ENCODE data around the gene CHD5.

The CHD5 gene

DNA sequence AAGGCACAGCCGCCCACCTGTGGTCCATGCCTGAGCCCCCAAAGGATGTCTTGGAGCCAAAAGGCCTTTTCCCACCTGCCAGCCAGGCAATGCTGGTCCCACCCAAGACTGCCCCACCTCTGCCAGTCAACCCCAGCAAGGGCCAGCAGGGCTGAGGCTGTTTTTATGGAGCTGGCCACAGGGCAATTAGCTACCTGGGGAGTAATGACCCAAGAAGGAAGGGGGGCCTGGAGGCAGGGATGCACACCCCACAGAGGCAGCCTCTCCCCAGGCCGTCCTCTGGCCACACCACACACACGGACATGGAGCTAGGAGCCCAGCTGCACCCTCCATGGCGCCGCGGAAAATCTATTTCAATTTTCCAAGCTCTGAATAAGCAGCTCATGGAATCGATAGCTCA, 27.2 kb downstream of the CHD5 start:
- TF ChIP-seq, protein P1, sequence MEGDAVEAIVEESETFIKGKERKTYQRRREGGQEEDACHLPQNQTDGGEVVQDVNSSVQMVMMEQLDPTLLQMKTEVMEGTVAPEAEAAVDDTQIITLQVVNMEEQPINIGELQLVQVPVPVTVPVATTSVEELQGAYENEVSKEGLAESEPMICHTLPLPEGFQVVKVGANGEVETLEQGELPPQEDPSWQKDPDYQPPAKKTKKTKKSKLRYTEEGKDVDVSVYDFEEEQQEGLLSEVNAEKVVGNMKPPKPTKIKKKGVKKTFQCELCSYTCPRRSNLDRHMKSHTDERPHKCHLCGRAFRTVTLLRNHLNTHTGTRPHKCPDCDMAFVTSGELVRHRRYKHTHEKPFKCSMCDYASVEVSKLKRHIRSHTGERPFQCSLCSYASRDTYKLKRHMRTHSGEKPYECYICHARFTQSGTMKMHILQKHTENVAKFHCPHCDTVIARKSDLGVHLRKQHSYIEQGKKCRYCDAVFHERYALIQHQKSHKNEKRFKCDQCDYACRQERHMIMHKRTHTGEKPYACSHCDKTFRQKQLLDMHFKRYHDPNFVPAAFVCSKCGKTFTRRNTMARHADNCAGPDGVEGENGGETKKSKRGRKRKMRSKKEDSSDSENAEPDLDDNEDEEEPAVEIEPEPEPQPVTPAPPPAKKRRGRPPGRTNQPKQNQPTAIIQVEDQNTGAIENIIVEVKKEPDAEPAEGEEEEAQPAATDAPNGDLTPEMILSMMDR (IDR thresholded peaks at IDR 0.05; ENCODE audit: insufficient read depth, low read depth, low read length, missing control alignments), result no peak
- no peak for DNase-seq (ENCODE audit: low read depth)
- H3K4me3 ChIP-seq (ENCODE audit: low read depth, low read length), result no peak overlapping the region

DNA sequence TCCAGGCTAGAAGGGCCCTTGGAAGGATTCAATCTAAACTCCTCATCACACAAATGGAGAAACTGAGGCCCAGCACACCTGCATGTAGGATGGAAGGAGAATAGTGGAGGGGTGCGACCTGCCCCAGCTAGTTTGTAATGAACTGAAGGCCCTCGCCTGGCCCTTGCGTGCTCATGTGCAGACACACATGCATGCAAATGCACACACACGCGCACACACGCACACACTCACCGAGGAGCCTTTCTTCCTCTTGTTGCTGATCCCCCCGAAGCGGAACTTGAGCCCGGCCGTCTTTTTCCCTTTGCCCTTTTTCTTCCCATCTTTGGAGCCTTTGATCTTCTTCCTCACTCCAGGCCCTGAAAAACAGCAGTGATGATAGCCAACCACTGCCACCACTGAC, 27.9 kb downstream of the CHD5 start:
- TF ChIP-seq, protein P1 (IDR thresholded peaks at IDR 0.05; ENCODE audit: insufficient read depth, low read depth, low read length, missing control alignments), result no peak
- no peak overlapping the region for H3K4me3 ChIP-seq (ENCODE audit: low read depth, low read length)
- no peak for DNase-seq (ENCODE audit: low read depth)

DNA sequence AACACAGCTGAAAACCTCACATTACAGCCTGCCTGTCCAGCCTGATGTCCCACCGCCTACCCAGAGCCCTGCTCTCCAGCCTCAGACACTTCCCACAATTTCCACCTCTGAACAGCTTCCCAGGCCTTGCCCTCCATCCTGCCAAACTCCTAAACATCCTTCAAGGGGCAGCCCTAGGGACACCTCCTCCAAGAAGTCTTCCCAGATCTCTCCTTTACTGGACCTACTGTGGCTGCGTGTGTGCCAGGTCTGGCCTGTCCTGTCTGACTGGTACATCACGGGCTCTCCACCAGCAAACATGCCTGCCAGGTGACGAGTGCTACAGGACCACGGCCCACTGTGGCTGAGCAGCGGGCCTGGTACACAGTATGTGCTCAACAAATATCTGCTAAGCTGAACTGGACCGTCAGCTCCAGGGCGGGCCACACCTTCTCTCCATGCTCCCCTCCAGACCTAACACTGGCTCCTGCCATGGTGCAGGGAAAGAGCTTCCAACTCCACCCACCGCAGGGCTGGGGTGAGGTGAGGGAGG, 28.8 kb downstream of the CHD5 start:
- H3K4me3 ChIP-seq (ENCODE audit: low read depth, low read length), result no peak overlapping the region
- DNase-seq (ENCODE audit: low read depth), result no peak
- TF ChIP-seq, protein P1 (IDR thresholded peaks at IDR 0.05; ENCODE audit: insufficient read depth, low read depth, low read length, missing control alignments), result no peak

DNA sequence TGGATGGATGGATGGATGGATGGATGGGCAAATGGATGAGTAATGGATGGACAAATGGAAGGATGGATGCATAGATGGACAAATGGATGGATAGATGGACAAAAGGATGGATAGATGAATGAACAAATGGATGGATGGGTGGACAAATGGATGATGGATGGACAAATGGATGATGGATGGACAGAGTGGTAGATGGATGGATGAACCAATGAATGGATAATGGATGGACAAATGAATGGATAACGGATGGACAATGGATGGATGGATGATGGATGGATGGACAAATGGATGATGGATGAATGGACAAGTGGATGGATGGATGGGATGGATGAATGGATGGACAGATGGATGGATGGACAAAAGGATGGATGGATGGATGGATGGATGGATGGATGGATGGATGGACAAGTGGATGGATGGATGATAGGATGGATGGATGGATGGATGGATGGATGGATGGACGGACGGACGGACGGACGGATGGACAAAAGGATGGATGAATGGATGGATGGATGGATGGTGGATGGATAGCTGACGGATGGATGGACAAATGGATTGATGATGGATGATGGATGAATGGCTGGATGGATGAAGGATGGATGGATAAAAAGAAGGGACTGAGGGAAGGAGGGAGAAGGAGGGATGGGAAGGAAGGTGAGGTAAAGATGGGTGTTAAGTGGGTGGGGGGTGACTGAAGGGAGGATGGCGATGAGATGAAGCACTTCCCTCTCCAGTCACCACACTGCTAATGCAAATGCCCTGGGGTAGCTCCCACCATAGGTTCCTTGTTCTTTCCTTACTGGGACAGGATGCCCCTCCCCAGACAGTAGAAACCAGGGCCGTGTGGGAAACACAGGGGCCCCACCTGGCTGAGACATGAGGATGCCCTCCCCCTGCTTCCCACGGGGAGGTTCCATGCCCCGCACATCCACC, 29.8 kb downstream of the CHD5 start:
- TF ChIP-seq, protein P1 (IDR thresholded peaks at IDR 0.05; ENCODE audit: insufficient read depth, low read depth, low read length, missing control alignments), result no peak
- H3K4me3 ChIP-seq (ENCODE audit: low read depth, low read length), result no peak overlapping the region
- DNase-seq (ENCODE audit: low read depth), result no peak

DNA sequence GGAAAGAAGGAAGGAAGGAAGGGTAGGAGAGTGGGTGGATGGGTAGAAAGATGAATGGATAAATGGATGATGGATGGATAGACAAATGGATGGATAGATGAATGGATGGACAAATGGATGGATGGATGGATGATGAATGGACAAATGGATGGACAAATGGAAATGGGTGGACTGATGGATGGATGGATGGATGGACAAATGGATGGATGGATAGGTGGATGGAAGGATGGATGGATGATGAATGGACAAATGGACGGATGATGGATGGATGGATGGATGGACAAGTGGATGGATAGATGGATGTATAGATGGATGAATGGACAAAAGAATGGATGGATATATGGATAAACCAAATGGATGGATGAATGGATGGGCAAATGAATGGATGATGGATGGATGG, 30.5 kb downstream of the CHD5 start:
- H3K4me3 ChIP-seq (ENCODE audit: low read depth, low read length), result no peak overlapping the region
- TF ChIP-seq, protein P1 (IDR thresholded peaks at IDR 0.05; ENCODE audit: insufficient read depth, low read depth, low read length, missing control alignments), result no peak
- DNase-seq (ENCODE audit: low read depth), result no peak

DNA sequence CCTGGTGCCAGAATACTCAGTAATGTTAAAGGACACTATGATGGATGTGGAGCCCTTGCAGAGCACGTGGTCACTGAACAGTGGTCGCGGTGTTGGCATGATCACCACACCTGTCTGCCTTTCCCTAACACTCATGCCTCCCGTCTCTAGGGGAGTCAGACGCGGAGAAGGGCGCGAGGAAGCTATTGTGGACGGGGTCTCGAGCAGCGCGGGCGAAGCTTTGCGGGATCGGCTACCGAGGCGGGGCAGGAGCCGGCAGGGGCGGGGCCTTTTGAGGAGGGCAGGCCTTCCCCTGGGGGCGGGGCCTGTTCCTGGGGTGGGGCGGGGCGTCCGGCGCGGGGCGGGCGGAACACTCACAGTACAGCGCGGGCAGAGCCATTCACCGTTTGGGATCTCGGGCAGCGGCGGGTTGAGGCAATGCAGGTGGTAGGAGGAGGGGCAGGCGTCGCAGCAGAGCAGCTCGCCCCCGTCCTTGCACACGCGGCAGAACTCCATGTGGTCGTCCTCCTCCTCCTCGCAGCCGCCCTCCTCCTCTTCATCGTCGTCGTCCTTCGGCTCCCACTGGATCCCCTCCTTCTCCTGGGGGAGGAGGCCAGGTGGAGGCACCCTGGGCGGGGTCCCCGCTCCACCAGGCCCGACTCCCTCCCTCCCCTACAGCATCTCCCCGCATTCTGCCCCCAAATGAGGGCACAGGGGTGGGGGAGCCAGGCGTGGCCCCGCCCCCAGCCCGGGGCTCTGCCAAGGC, 31.5 kb downstream of the CHD5 start:
- DNase-seq (ENCODE audit: low read depth), result peak; percentile 19
- TF ChIP-seq, protein P1 (IDR thresholded peaks at IDR 0.05; ENCODE audit: insufficient read depth, low read depth, low read length, missing control alignments), result no peak
- H3K4me3 ChIP-seq (ENCODE audit: low read depth, low read length), result no peak overlapping the region
